Erythroblast (primary cell): Measurements from ENCODE around the gene RNU6-9.

ENCODE experiments used
- GATA1 ChIP-seq: IDR thresholded peaks from 2 replicates; pipeline ENCODE4 v1.6.1; 2011; ENCODE audit warnings: low read depth, mild to moderate bottlenecking, control low read depth, low read length, moderate library complexity
- POLR2A ChIP-seq: IDR thresholded peaks from 2 replicates; pipeline ENCODE4 v1.6.1; 2011; ENCODE audit warnings: mild to moderate bottlenecking, low read length

DNA sequence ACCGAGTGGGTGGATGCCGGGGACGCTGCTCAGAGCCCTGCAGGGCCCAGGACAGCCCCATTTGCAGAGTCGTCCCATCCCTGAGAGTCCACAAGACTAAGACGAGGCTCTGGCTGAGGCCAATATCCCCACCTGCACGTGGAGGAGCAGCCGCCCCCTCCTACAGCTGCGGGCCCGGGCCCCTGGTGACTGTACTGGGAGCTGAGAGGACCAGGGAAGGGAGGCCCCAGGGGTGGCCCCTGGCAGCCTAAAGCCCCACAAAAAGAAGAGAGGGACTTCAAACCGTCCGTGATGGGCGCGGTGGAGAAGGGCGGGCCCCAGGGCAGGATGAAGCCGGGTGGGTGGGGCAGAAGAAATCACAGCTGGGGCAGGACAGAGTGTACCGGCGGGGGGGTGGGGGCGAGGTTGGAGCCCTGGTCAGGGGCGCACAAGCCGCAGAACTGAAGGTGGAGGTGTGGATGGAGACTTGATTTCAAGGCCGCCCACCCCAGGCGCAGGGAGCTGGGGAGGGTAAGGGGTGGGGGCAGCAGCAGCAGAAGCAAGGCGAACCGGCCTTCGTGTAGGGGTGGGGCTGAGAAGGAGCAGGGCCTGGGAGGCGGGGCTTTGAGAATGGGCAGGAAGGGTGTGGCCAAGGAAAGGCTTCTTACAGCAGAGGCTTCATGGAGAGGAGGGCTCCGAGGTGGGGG lies 20.9 kb upstream of the RNU6-9 start:
- TF ChIP-seq POLR2A, result no peak
- no peak for TF ChIP-seq GATA1
